HG03460 (cell line): ENCODE measurements around the gene C4BPA.

Experiments
- ATAC-seq: cut with Tn5 transposase; IDR thresholded peaks from one replicate; pipeline ENCODE4 v1.9.1; 2021; ENCODE audit not compliant: unreplicated experiment

The C4BPA gene

DNA sequence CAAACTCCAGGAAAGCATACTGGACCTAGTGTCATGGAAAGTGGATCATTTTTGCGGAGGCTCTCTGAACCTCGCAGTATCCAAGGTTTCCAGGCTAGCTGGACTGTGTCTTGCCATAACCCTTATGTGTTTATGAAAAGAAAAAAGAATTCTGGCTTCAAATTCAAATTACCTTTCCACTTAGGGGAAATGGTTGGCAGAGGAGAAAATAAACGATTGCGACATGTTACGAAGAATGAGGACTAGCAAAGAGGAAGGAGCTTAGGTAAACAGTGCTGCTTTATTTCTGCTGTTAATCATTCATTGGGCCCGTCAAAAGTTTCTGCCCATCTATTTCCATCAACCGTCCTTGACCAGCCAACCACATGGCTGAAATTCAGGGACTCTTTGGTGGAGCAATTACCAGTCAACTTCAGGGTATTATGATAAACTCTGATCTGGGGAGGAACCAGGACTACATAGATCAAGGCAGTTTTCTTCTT, at the start of gene C4BPA:
TSS of gene C4BPA (plus strand) at position 342 of the 482 bp plus-strand sequence. CDS start 8,793 bp downstream, outside the sequence.
- no peak for ATAC-seq

DNA sequence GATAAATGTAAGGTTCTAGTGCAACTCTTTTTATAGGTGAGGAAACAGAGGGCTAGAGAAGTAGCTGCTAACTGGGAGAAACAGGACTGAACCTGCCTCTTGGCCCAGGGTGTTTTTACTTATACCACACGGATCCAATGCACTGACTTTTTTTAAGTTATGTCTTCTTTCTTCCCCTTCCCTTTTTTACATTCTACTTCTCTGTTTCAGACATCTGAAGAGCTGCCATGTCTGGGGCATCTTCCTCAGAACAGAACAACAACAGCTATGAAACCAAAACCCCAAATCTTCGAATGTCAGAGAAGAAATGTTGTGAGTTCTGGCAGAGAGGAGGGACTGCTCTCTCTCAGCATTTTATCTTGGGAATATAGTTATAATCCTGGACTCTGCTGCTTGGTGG, 49.5 kb upstream of the C4BPA start:
- no peak for ATAC-seq

DNA sequence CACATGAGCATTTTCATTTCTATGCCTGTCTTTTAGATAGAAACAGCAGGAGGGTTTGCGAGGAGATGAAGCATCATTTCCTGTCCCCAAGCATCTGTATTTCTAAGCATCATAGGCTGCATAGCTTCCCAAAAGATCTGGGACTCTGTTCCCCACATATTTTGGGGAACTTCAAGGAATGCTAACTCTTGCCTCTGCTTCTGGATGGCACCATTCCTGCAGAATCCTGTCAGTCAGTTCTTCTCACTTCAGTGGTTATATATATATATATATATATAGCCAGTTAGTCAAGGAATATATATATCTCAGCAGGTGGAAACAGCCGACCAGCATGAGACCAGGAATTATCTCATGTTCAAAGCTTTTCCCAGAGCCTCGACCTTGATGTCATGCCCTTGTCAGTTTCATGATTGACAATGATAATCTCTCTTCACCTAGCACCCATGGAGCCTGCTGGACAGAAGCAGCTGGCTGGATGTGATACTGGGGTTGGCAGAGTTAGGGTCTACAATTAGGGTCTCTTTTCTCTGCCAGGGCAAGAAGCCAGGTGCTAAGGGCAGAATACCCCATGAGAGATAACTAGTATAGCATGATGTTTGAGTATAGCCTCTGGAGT, 48.5 kb upstream of the C4BPA start:
- ATAC-seq: no peak

DNA sequence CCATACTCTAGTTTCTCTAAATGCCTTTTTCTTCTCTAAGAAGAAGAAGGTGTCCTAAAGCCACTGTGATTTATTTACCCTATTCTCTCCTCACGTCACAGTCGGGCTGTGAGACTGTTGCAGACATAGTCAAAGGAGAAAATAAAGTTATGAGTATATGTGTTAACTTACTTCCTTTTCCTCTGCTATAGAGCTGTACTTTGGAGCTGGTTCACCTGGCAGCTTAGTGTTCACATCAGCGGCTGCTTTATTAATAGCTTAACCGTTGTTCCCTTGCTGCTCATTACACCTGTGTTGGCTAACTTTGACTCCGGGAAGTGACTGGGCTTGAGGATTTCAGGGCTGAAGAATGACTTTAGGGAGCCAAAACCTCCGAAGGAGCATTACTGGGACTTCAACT, 47.4 kb upstream of the C4BPA start:
- ATAC-seq: no peak

DNA sequence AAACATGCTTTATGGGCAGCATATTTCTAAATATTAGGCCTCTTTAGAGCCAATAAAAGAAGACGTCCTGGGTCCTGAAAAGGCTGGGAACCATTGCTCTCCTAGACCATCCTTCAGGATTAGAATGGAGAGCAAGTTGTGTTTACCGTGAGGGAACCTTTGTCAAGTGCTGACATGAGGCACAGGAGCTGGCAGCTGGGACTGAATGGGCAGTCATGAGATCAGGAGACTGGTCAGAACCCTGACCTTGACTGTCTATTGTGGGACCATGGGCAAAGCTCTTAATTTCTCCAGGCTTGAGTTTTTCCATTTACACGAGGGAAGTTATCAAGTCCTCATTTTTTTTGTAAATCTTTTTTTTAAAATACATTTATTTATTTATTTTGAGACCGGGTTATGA, 45.8 kb upstream of the C4BPA start:
- no peak for ATAC-seq

DNA sequence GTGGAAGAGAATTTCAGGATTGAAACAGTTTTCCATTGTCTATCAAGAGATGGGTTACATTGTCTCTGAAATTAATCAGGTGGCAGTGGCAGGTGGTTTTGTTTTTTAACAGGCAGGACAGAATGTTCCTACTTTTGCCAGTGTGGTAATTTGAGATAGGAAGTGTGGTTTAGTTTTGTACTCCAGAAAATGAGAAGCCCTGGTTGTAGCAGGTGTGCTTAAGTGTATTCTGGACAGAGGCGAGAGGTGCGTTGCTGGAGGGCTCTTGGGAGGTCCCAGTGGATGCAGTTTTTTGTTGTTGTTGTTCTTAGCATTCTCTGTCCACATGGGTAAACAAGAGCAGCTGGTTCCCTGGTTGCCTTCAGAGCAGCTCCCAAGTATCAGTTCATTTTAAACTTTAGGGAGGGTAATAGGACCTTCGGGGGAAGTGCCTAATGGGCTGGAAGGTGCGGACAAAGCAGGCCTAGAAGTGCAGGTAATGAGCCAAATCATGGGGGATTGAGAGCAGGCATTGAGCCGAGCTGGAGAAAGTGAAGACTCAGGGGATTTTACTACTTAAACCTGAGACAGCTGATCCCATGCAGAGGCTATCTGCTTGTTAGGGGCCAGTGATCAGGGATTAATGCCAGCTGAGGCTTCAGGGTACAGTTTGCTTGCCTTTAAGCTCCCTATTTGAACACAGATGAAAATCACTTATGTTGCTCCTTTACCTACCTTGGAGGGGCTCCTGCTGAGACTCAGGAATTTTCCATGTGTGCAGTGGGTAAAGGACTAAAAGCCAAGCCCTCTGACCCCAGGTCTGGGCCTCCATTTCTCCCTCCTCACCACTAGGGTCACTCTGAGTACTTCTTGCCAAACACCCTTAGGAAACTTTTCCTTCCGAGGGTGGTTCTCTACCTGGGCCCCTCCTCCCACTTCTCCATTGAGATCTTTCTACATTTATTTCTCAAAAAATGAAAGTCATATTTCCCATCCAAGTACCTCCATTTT, 44.9 kb upstream of the C4BPA start:
- ATAC-seq: no peak

DNA sequence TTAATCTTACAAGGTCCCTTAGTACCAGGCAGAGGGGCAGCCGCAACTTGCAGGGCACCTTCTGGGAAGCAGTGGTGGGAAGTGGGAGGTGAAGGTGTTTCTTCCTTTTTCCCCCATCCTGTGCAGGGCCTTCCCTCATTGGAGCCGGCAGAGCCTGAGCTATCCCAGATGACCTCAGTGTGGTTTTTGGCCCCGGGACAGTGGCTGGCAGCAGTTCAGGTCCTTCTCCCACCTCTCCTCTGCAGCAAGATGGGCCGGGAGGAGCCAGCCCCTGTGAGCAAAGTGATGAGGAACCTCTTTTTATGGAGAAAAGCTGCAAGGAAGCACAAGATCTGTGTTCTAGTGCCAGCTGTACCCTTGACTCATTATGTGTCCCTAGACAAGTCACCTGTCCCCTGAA, 44.2 kb upstream of the C4BPA start:
- ATAC-seq: no peak

DNA sequence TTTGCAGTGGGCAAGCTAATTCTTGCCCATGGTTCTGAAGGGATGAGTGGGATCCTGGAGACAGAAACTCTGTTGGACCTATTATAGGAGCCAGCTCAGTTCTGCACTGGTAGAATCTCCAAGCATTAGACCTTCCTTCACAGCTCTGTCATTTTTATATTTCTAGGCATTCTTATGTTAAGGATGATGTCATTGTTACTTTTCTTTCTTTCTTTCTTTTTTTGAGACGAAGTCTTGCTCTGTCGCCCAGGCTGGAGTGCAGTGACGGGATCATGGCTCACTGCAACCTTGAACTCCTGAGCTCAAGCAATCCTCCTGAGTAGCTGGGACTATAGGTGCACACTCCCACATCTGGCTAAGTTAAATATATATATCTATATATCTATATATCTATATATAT, 43.4 kb upstream of the C4BPA start:
- no peak for ATAC-seq

DNA sequence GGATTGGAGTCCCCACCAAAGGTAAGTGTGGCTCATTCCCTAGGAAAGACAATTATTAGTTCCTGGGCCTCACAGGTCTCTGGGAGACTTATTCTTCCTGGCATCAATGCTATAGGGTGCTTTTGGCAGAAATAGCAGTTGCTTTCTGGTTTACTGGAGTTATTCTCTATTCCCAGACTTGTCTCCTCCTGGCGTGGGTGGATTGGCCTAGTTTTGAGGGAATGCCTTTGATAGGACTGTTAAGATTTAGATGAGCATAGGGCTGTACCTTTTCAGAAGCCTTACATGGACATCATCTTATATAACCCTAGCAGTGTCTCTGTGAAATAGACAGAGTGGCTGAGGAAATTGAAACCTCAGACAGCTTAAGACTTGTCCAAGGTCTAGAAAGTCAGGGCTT, 42.0 kb upstream of the C4BPA start:
- no peak for ATAC-seq

DNA sequence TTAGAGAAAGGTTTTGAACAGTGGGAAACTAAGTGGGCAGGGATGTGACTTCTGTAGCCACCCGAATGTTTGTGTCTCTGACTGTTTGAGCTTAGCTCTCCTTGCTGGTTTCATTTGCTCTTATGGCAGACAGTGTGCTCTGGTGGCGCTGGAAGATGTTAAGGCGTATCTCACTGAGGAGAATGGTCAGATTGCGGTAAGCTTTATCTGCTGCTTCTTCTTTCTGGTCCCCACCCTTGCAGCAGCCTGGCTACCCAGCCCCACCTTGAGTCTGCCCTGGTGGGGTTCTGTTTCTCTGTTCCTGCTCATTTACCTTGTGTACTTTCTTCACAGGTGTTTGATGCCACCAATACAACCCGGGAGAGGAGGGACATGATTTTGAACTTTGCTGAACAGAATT, 41.0 kb upstream of the C4BPA start:
- ATAC-seq: no peak

DNA sequence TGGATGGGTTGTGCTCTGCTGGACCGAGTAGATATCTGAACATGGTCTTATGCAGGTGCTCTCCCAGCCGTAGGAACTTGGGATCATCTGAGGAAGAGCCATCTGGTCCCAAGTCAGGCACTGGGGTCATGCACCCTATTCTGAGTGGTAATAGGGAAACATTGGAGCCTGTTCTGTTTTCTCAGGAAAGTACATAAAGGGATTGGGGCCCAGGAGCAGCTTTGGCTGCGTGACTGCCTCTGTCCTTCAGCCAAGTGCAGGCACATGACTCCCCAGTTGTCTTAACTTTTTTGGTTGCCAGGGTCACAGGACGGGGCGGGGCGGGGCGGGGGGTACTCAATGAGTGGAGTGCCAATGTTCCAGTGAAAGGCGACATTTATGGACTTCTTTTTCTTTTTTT, 39.5 kb upstream of the C4BPA start:
- ATAC-seq: no peak

DNA sequence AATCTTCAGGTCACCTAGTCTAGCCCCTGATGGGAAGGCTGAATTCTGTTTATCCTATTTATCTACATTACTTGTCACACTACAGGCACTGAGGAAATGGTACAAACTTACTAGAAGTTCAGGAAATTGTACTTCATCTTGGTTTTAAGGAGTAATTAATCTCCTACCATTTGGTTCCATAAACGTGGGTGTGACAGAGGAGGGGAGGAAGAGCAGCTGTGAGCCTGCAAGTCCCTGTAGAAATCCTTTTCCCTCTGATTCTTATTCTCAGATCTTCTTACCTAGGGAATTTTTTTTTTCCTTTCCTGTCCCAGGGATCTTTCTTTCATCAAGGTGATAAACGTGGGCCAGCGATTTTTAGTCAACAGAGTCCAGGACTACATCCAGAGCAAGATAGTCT, 36.8 kb upstream of the C4BPA start:
- no peak for ATAC-seq

DNA sequence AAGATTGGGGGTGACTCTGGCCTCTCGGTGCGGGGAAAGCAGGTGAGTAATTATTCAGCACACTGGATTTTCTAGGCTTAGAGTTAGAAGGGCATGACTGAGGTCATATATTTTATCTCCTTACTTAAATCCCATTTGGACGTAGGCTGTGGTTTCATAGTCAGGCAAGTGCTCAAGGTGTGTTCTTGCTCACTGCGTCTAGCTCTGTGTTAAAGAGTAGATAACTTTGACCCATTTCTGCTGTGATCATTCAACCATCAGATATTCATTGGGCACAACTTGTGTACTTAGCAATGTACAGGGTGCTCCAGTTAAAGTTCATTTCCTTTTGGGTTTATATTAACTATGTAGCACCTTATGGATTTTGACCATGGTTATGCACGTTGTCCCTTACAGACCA, 36.4 kb upstream of the C4BPA start:
- no peak for ATAC-seq

DNA sequence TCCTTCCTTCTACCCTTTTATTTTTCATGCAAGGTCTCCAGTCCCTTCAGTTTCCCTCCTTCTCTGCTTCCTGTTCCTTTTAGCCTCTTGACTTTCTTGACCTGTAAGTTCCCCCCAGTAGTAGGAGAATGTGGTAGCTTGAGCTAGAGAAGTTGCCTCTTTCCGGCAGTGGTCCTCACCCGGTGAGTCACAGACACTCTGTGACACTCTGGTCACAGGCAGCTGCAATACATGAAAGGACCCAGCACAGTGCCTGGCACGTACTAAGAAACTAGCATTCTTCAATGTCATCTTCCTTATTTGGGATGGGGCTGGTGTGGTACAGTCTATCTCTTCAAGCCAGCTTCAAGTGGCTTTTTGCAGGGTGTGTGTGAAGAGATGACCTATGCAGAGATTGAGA, 35.0 kb upstream of the C4BPA start:
- ATAC-seq: no peak

DNA sequence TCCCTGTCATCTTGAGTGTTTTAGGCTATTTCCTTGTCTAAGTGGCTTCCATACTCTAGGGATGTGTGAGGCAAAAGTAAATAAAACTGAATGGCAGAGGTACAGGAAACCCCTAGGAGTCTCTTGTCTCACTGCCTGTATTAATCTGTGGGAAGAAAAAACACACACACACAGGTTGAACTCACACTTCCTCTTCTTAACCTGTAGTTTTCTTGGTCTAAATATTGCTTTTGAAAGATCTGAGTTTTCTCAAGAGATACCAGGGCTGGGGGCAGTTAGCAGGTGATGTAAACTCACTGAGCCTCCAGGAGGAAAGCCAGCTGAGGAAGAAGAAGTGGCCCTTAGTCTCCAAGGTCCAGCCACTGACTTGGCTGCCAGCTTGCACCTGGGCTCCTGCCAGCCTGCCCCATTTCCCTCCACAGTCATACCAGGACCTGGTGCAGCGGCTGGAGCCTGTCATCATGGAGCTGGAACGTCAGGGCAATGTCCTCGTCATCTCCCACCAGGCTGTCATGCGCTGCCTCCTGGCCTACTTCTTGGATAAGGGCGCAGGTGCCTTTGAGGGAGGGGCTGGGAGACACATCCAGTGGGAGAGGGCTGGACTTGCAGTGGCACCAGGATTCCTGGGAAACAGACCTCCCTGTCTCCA, 34.1 kb upstream of the C4BPA start:
- no peak for ATAC-seq

DNA sequence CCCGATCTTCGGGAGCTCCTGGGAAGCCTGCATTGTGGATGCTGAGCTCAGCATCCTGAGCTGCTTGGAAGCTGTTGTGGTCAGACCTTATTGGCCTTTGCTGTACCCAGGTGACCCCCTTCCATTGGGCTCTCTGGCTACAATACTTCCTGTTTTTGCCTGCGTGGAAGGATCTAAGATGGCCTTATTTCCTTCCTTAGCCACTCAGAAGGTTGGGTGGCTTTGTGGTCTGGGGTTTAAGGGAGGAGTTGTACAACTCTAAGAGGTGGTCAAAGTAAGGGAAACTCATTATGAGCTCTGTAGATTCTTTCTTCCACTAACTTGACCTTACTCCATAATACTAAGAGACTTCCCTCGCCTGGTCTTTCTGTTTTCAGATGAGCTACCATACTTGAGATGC, 33.2 kb upstream of the C4BPA start:
- no peak for ATAC-seq

DNA sequence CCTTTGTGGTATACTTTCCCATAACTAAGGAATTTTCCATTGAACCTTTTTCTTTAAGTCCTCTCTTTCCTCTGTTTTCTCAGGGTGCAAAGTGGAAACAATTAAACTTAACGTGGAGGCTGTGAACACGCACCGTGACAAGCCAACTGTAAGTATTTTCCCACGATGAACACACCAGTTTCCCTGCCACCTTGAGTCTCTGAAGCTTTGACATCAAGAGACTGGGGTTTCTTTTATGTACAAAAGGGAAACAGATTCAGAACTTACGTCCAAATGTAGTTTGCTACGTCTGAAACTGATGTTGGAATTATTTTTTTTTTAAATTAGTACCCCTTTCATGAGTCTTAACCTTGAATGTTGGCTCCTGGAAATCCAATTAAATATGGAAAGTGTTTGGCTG, 32.6 kb upstream of the C4BPA start:
- ATAC-seq: no peak

DNA sequence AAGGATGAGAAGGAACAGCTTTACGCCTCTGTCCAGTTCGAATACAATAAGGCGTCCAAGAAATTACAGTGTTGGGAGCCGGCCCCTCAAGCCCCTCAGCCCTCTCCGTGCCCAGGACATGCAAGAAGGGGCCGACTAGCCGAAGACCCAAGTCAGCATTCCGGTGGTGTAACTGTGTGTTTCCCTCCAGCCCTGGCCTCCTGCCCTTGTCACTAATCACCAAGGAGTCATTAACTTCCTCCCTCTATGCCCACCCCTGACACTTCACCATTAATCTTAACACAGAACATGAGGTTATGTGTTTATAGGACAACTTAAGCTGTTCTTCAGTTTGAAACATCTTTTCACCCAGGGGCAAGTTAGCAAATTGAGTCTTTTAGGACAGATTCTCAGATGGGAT, 31.8 kb upstream of the C4BPA start:
- no peak for ATAC-seq

DNA sequence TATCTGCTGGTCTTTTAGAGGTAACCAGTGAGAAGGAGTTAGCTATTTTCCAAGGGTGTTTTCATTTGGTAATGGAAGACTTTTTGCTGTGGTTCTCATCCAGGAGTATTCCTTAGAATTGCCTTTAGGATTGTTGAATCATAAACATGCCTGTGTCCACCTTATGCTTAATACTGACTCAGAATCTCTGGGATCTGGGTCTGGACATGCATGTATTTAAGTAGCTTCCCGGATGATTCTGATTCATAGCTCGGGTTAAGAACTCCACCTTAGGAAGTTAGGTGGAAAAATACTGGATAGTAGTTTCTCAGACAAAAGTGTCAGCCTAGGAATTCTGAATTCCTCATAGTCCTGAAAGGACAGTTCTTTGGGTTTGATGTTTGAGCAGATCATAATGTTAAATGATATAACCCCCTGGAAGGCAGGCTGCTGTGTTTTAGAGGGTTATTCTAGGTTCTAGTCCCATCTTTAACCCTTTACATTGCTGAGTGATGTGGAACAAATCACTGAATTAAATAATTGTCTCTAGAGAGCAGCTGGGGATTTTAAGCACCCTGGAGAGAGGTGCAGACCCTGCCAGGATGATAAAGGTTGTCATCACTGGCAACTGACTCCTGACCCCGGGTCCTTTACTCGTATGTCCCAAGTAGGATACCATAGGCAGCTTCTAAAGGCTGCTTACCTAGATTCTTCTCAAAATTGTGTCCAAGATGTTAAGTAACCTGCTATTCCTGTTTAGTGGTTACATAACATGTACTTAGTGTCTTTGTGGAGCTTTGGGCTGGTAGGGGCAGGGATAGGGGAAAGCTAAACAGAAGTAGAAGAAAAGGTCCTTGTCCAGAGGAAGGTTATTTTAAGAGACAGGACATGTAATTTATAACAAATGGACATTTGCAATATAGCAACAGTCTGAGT, 29.9 kb upstream of the C4BPA start:
- no peak for ATAC-seq

DNA sequence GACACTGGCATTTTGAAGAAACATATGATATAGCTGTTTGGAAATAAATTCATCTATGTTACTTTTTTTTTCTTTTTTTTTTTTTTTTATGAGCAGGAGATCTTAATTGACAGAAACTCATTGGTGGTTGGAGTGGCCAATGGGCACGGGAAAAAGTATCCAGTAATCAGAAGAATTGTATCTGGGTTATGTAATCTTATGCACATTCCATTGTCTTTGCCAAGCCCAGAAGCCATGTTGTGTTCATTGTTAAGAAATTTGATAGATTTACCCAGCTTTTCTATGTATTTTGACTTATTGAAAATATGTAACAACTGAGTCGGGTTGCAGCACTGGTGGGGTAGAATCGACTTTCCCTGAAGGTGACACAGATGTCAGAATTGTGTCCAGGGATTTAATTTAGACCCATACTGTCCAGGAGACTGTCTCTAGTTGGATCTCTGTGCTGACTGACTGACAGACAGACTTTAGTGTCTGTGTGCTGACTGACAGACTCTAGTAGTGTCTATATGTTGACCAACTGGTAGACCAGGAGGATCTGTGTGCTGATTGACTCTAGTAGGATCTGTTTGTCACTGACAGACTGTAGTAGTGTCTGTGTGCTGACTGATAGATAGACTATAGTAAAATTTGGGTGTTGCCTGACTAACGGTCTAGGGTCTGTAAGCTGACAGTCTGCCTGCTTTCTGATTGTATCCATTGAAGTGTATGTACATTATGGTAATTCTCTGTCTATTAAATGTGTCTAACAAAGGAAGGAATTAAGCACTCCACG, 27.7 kb upstream of the C4BPA start:
- no peak for ATAC-seq
